ENCODE measurements around the gene OSBPL10. TPM values are rescaled to one million over a fixed set of nuclear protein-coding genes. Genes with fewer than 3 reads are reported as not detected.
A peak's percentile ranks its signal among the peaks of the same experiment; 100 is the strongest.

OSBPL10 gene
- total RNA-seq, 1 experiment from 2014 or later = 8.3 TPM

DNA sequence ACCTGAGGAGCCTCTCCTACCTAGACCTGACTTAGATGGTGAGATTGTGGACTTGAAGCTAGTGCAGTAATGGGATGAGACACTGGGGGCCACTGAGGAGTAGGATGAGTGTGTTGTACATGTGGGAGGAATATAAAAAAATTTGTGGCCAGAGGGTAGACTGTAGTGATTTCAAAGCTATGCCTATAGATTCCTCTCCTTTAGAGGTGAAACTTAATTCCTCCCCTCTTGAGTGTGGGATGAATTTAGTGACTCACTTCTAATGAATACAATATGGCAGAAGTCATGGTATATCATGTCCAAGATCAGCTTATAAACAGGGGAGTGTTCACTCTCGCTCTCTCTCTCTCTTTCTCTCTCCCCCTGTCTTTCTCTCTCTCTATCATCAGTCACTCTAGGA is 7.2 kb upstream of the OSBPL10 start:
- DNase-seq (ENCODE audit: low spot score) = no peak

GRCh38 chr3:31985831-31986230 is 4.8 kb upstream of the OSBPL10 start:
- no peak for DNase-seq (ENCODE audit: low spot score)

- DNase-seq (ENCODE audit: low spot score) = no peak
These were observed 3.3 kb upstream of the OSBPL10 start for GRCh38 chr3:31984321-31984720.

DNA sequence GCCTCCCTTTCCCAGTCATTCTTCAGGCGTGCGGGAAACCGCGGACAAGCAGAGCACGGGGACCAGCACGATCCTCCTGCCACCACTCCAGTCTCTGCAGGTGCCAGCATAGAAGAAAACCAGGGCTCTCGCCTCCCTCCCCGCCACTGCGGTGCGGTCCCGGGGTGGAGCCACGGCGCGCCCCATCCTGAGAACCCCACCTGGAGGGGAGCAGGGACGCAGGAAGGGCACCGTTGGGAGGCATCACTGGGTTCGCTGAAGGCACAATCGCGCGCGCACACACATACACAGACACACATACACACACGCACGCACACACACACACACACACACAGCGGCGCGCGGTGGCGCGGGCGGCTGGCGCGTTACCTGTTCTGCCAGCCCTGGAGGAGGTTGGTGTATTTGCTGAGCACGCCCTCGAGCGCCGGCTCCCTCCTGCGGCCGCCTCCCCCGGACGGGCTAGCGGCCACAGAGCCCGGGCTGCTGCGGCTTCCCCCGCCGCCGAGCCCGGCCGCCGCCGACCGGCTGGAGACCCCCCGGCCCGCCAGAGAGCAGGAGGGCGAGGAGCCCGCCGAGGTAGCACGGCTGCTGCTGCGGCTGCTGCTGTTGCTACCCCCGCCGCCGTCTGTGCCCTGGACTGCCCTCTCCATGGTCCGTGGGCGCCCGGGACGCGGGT is 394 bp downstream of the OSBPL10 start:
- DNase-seq (ENCODE audit: low spot score) = peak; percentile 27

DNA sequence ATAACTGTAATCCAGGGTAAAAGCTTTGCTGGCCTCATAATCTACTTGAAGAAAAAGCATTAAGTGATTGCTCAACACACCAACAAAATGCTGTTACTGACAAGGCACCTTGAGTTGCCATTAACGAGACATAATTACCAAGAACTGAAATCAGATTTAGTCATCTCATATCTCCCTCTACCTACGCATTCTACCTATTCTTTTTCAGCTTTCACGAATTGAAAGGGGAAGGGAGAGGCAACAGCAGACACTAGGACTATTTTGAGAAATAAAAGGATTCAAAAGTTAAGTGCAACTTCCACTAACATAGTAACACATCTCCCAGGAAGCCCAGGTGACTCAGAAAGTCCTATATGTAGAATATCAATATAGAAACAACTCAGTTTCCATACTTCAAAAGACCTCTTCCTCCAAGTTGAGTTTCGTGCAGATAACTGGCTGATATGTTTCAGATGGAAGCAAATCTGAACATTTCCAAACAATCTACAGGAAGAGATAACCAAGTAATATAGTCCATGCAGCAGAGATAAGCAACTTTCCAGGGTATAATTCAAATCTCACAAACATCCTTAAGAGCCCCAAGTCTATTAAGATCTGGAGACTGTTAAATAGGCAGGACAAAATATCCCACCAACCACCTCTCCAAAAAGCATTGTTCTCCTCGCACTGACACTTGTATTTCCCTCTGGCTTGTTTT is 1.9 kb downstream of the OSBPL10 start:
- no peak for DNase-seq (ENCODE audit: low spot score)

GRCh38 chr3:31978553-31978952 is 2.5 kb downstream of the OSBPL10 start:
- DNase-seq (ENCODE audit: low spot score) = no peak

GRCh38 chr3:31977736-31978135 is 3.3 kb downstream of the OSBPL10 start:
- no peak for DNase-seq (ENCODE audit: low spot score)

- no peak for DNase-seq (ENCODE audit: low spot score)
These were observed 4.8 kb downstream of the OSBPL10 start for GRCh38 chr3:31976302-31976701.

DNA sequence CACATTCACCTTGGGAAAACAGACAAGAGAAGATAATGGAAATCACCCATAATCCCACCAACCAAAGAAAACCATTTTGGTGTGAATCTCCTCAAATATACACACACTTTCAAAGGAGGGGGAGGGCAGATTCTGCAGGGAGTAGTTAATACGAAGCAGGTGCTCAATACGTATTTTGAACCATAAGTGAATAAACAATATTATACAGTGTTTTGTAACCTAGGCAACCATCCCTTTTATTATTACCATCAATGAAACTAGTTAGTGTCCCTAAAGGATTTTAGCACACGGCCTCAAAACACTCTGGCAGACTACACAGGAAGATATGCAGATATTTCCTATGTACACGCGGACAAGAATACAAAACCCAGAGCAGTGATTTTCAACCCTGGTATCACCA is 6.1 kb downstream of the OSBPL10 start:
- no peak for DNase-seq (ENCODE audit: low spot score)

DNA sequence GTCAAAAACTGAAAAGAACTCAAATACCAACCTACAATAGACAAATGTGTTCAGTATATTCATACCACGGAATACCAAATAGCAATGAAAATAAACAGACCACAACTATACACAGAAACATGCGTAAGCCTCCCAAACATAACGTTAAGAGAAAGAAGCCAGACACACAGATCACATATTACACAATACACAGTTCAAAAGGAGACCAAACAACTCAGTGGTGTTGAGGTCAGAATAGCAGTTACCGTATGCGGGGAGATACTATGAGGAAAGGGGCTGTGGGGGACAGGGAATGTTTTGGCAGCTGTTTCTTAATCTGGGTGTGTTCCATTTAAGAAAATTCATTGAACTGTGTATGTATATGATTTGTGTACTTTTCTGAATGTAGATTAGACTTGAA is 6.6 kb downstream of the OSBPL10 start:
- peak; percentile 35 for DNase-seq (ENCODE audit: low spot score)

DNA sequence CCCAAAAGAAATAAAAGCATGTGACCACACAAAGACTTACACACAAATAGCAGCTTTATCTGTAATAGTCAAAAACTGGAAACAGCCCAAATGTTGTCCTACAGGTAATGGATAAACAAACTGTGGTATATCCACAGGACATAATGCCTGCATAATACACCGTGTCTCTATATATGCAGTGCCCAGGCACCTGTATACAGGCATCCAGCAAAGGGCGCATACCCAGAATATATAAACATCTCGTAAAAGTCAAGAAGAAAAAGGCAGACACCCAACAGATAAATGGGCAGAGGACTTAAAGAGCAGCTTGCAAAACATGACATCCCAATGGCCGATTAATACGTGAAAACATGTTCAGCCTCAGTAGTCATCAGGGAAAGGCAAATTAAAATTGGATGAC is 7.2 kb downstream of the OSBPL10 start:
- DNase-seq (ENCODE audit: low spot score) = no peak

- DNase-seq (ENCODE audit: low spot score) = no peak
These were observed 8.0 kb downstream of the OSBPL10 start for GRCh38 chr3:31973081-31973480.

GRCh38 chr3:31971607-31972006 is 9.5 kb downstream of the OSBPL10 start:
- no peak for DNase-seq (ENCODE audit: low spot score)

GRCh38 chr3:31968927-31969418 is 12.1 kb downstream of the OSBPL10 start:
- peak; percentile 92 for DNase-seq (ENCODE audit: low spot score)

GRCh38 chr3:31968369-31968926 is 12.6 kb downstream of the OSBPL10 start:
- DNase-seq (ENCODE audit: low spot score) = peak; percentile 59

DNA sequence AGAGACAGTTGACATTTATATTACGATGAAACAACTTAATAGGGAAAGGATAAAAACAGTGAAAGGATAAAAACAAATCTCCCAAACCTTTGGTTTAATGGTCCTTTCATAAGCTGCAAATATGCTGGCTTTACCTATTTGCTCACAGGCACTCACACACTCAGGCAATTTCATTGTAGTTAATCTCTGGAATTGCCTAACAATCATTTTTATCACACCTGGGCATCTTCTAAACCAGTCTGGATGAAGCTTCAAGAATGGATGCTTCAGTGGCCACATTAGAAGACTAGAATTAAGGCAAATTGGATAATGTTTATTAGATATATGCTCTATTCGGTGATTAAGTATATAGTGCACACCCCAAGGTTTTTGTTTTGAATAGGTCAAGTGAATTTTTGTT is 13.5 kb downstream of the OSBPL10 start:
- DNase-seq (ENCODE audit: low spot score) = no peak

DNA sequence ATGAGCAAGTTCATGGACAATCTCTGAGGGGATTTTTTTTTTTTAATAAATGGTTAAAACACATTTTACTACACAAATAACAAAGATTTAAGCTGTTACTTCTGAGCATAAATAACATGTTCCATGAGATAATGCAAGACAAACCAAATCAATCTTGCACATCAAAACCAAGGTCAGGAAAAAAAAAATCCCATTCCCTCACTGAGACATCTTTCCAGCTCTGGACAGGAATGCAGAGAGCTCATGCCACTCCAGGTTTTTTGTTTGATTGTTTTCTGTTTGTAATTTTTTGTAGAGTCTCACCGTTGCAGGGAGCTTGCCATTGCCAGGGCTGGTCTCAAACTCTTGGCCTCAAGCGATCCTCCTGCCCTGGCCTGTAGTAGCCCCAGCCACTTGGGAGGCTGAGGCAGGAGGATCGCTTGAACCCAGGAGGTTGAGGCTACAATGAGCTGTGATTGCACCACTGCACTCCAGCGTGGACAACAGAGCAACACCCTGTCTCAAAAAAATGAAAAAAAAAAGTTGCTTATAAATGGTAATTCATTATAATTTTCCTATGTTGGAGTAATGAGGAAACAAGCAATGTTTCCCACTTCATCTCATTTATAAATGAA is 14.0 kb downstream of the OSBPL10 start:
- DNase-seq (ENCODE audit: low spot score) = no peak

GRCh38 chr3:31962801-31963205 is 18.3 kb downstream of the OSBPL10 start:
- DNase-seq (ENCODE audit: low spot score) = no peak

- peak; percentile 29 for DNase-seq (ENCODE audit: low spot score)
These were observed 20.1 kb downstream of the OSBPL10 start for GRCh38 chr3:31960793-31961431.

DNA sequence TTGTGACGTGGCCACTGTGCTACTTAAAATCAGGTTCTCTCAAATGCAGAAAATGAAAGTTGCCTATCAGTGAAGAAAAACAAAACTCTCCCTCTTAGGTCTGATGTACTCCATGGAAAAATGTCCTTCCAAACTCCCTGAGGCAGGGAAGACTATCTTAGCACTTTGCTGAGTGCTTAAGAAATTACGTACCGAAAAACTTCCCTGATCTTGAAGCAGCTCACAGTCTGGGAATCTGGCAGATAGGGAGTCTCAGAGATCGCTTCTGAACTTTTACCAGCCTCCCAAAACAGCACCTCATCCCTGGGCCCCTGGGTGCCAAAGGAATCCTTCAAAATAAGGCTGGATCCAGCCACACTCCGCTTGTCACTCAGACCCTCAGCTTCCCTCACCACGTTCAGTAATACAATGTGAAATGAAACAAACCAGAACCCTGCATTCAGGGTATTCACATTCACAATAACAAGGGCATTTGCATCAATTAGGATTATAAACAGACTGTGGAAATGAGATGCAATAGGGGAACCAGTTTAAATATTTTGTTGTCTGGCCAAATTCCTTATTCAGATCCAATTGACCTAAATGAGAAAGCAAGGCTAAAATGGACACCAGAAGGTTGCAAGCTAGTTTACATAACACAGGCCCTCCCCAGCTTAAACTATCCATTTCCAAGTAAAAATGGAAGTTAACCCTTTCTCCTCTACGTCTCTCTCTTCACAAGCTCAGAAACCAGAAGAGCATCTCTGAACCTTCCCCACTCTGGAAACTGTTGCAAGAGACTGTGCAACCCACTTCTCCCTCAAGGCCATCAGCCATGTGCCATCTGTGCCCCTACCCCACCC is 20.9 kb downstream of the OSBPL10 start:
- DNase-seq (ENCODE audit: low spot score) = no peak

- no peak for DNase-seq (ENCODE audit: low spot score)
These were observed 21.8 kb downstream of the OSBPL10 start for GRCh38 chr3:31959251-31959650.

Measured in H4 (cell line).